ENCODE measurements around the gene ACVR2A. TPM values are rescaled to one million over a fixed set of nuclear protein-coding genes. Genes with fewer than 3 reads are reported as not detected.

Gene ACVR2A
- total RNA-seq, 1 experiment from 2014 or later: 9.4 TPM

DNA sequence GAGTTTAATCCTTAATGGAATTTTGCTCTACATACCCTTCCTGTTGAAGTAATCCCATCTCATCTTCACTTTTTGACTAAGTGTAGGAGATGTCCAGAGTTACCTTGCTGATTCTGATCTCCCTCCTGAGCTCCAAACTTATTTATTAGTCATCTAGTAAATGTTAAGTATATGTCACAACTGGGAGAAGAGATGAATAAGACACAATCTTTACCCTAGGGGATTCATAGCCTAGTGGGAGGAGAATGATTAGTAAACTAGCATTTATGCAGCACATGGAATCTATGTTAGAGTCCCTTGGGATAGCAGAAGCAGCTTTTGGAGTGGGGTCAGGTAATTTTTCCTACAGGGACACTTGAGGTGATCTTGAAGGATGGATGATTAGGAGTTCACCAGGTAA lies 20.7 kb downstream of the ACVR2A start:
- ChIA-PET POLR2A (no interaction called here), CTCF (no interaction called here), RAD21 (ENCODE audit: low non-redundant PET in 1 of 2, low total read pairs in 2 of 2, uncharacterized antibody in 2 of 2, unreplicated experiment in 2 of 2) (no interaction called here)
- Histone ChIP-seq H3K9ac (ENCODE audit: low read length) (no peak overlapping the region), H3K27ac (ENCODE audit: low read depth, low read length) (no peak overlapping the region), H3K9me3 (ENCODE audit: control insufficient read depth in 1 of 2, insufficient read depth in 1 of 2, low read depth in 1 of 2, low read length in 2 of 2) (no peaks in the 10 kb centered on the region), H3K9me2 (ENCODE audit: insufficient read depth) (no peaks in the 10 kb centered on the region), H4K20me1 (ENCODE audit: insufficient read depth) (no peaks in the 10 kb centered on the region), H3K27me3 (ENCODE audit: insufficient read depth, low read length) (no peaks in the 10 kb centered on the region), H3K36me3 (ENCODE audit: control insufficient read depth in 1 of 2, insufficient read depth in 2 of 2, low read length in 2 of 2) (no peaks in the 10 kb centered on the region), H2AFZ (ENCODE audit: low read depth, low read length, poor library complexity, severe bottlenecking) (no peak overlapping the region), H3K79me2 (ENCODE audit: insufficient read depth, low read length) (peaks cover 17% of the 10 kb centered on the region), H3K4me2 (ENCODE audit: low read length) (no peak overlapping the region), H3K4me3 (replicated peaks in 1 of 2; ENCODE audit: low read depth in 1 of 2, low read length in 2 of 2) (no peak overlapping the region), H3K4me1 (ENCODE audit: control insufficient read depth in 1 of 2, insufficient read depth in 2 of 2, low read length in 2 of 2) (no peaks in the 10 kb centered on the region)
- BruUV-seq (replicated peaks): no TSS peak
- no peak for ATAC-seq
- intact Hi-C loops (cut with micrococcal nuclease): no loop called here
- TF ChIP-seq POLR2A (IDR thresholded peaks at IDR 0.05; ENCODE audit: borderline replicate concordance, extremely low read depth, insufficient read depth, insufficient read length): no peak
- TF ChIP-seq ZFX (IDR thresholded peaks at IDR 0.05): no peak
- TF ChIP-seq EZH2phosphoT487 (IDR thresholded peaks at IDR 0.05; ENCODE audit: borderline replicate concordance): no peak
- no peak for DNase-seq (ENCODE audit: low read depth, low spot score)

DNA sequence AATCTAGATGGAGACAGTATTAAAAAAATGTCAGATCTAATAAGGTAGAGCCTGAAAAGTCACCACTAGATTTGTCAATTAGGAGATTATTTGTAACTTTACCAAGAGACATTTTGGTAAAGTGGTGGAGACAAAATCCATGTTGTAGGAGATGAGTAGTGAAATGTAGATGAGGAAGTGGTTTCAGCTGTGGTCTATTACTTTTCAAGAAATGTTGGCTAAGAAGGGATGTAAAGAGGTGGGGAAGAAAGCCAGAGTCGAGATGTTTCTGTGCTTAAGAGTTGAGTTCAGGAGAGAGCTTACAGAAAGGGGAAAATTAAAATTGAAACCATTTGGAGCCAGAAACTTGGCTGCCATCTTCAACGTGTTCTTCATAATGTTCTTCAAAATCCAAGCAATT lies 22.2 kb downstream of the ACVR2A start:
- CTCF ChIA-PET: no interaction called here
- TF ChIP-seq EZH2phosphoT487 (IDR thresholded peaks at IDR 0.05; ENCODE audit: borderline replicate concordance) (no peak), EGR1 (IDR thresholded peaks at IDR 0.05; ENCODE audit: low read depth) (no peak), CBX3 (IDR thresholded peaks at IDR 0.05; ENCODE audit: low read depth) (no peak)
- peaks cover 12% of the 10 kb centered on the region for H3K79me2 ChIP-seq (ENCODE audit: insufficient read depth, low read length)

More for the DNA sequence above, 22.2 kb downstream of the ACVR2A start:
- Histone ChIP-seq H3K4me2 (ENCODE audit: low read length) (no peak overlapping the region), H3K9me2 (ENCODE audit: insufficient read depth) (no peaks in the 10 kb centered on the region), H3K9ac (ENCODE audit: low read length) (no peak overlapping the region), H2AFZ (ENCODE audit: low read depth, low read length, poor library complexity, severe bottlenecking) (no peak overlapping the region), H3K4me3 (replicated peaks in 1 of 2; ENCODE audit: low read depth in 1 of 2, low read length in 2 of 2) (no peak overlapping the region), H3K27me3 (ENCODE audit: insufficient read depth, low read length) (no peaks in the 10 kb centered on the region), H4K20me1 (ENCODE audit: insufficient read depth) (no peaks in the 10 kb centered on the region), H3K9me3 (ENCODE audit: control insufficient read depth in 1 of 2, insufficient read depth in 1 of 2, low read depth in 1 of 2, low read length in 2 of 2) (no peaks in the 10 kb centered on the region), H3K27ac (ENCODE audit: low read depth, low read length) (no peak overlapping the region), H3K36me3 (ENCODE audit: control insufficient read depth in 1 of 2, insufficient read depth in 2 of 2, low read length in 2 of 2) (no peaks in the 10 kb centered on the region), H3K4me1 (ENCODE audit: control insufficient read depth in 1 of 2, insufficient read depth in 2 of 2, low read length in 2 of 2) (no peaks in the 10 kb centered on the region)
- no TSS peak for BruUV-seq (replicated peaks)
- no peak for DNase-seq (ENCODE audit: low read depth, low spot score)
- intact Hi-C loops (cut with micrococcal nuclease): no loop called here
- no peak for ATAC-seq
- ChIA-PET POLR2A (no interaction called here), RAD21 (ENCODE audit: low non-redundant PET in 1 of 2, low total read pairs in 2 of 2, uncharacterized antibody in 2 of 2, unreplicated experiment in 2 of 2) (no interaction called here)
